ENCODE data around the gene SRCAP.

DNA sequence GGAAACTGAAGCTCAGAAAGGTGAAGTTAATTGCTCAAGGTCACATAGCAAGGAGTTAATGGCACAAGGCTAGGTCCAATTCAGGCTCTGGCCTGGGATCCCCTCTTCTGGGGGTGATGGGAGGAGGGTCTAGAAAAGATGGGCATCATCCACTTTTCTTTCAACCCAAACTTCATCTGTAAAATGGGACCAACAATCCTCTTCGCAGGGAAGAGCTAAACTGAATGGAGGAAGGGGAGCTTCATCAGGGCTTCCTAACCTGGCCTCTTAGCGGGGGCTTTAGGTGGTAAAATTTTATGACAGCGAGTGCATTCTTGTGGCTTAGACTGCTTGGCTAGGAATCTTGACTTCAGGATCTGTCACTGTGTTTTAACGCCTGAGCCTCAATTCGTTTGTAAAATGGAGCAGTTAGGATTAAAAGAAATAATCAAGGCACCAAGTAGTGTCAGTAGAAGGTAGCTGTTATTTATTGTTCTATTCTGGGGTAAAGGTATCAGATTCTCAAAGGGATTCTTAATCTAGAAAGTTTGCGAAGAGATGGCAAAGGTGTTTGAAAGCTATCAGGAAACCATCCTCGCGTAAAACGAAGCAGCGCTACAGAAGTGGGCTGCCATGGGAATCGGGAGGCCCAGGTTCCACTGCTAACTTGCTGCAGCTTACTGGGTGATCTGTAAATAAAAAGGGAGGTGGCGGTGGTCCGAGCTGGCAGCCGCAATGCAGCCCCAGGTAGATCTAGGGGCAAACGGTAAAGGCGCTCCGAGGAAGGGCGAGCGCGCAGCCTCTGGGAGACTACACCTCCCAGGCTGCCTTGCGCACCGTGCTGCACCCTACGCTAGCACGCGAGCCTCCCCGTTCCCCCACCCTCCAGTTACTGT lies 1.5 kb upstream of the SRCAP start:
- TF ChIP-seq, protein P1, sequence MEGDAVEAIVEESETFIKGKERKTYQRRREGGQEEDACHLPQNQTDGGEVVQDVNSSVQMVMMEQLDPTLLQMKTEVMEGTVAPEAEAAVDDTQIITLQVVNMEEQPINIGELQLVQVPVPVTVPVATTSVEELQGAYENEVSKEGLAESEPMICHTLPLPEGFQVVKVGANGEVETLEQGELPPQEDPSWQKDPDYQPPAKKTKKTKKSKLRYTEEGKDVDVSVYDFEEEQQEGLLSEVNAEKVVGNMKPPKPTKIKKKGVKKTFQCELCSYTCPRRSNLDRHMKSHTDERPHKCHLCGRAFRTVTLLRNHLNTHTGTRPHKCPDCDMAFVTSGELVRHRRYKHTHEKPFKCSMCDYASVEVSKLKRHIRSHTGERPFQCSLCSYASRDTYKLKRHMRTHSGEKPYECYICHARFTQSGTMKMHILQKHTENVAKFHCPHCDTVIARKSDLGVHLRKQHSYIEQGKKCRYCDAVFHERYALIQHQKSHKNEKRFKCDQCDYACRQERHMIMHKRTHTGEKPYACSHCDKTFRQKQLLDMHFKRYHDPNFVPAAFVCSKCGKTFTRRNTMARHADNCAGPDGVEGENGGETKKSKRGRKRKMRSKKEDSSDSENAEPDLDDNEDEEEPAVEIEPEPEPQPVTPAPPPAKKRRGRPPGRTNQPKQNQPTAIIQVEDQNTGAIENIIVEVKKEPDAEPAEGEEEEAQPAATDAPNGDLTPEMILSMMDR (IDR thresholded peaks at IDR 0.05; ENCODE audit: low read length), result no peak
- TF ChIP-seq EZH2 (IDR thresholded peaks at IDR 0.05; ENCODE audit: borderline replicate concordance, low read length), result no peak

All from OCI-LY1 (cell line).